DOHH2 (cell line): ENCODE measurements around the gene GRID1.

Experiments used
- H3F3A ChIP-seq: fragments of 200-600 bp; sonication (generic), shearing (Covaris generic); 2 replicates; pipeline ENCODE4 v1.6.0; 2016; ENCODE audit warnings: antibody characterized with exemption, mild to moderate bottlenecking; ENCODE audit not compliant: control insufficient read depth, insufficient read depth
- H3K27ac ChIP-seq: fragments of 200-600 bp; sonication (generic); 2 replicates; pipeline ENCODE4 v1.5.1; 2014; ENCODE audit warnings: low read depth, mild to moderate bottlenecking, low read length, moderate library complexity
- H3K27me3 ChIP-seq: fragments of 200-600 bp; sonication (generic); 2 replicates; pipeline ENCODE4 v1.6.1; 2014; ENCODE audit warnings: mild to moderate bottlenecking, low read length, mixed read lengths; ENCODE audit not compliant: control insufficient read depth
- H3K36me3 ChIP-seq: fragments of 200-600 bp; sonication (generic); 2 replicates; pipeline ENCODE4 v1.6.1; 2014; ENCODE audit warnings: mild to moderate bottlenecking, low read length, moderate library complexity, mixed read lengths; ENCODE audit not compliant: control insufficient read depth
- H3K4me1 ChIP-seq: fragments of 200-600 bp; sonication (generic); 2 replicates; pipeline ENCODE4 v1.6.1; 2014; ENCODE audit warnings: mild to moderate bottlenecking, low read length, mixed read lengths; ENCODE audit not compliant: control insufficient read depth
- H3K4me2 ChIP-seq: fragments of 200-600 bp; sonication (generic); 2 replicates; pipeline ENCODE4 v1.6.0; 2014; ENCODE audit warnings: mild to moderate bottlenecking, low read length, moderate library complexity
- H3K4me3 ChIP-seq: fragments of 200-600 bp; sonication (generic); 2 replicates; pipeline ENCODE4 v1.5.1; 2014; ENCODE audit warnings: mild to moderate bottlenecking, low read length, mixed read lengths
- H3K79me2 ChIP-seq: fragments of 200-600 bp; sonication (generic); 2 replicates; pipeline ENCODE4 v1.6.1; 2014; ENCODE audit warnings: mild to moderate bottlenecking, low read length, mixed read lengths; ENCODE audit not compliant: control insufficient read depth
- H3K9me2 ChIP-seq: fragments of 200-600 bp; sonication (generic); replicated peaks from 2 replicates; pipeline ENCODE4 v1.6.1; 2014; ENCODE audit warnings: mild to moderate bottlenecking, low read length, mixed read lengths; ENCODE audit not compliant: control insufficient read depth
- H3K9me3 ChIP-seq: fragments of 200-600 bp; sonication (generic); 2 replicates; pipeline ENCODE4 v1.6.1; 2014; ENCODE audit warnings: antibody characterized with exemption, low read length, mixed read lengths; ENCODE audit not compliant: control insufficient read depth, insufficient read depth
- H4K20me1 ChIP-seq: fragments of 200-600 bp; sonication (generic); 2 replicates; pipeline ENCODE4 v1.6.0; 2014; ENCODE audit warnings: low read depth, mild to moderate bottlenecking, antibody characterized with exemption, low read length, moderate library complexity; ENCODE audit not compliant: control insufficient read depth, insufficient read depth
- CTCF ChIP-seq: fragments of 200-600 bp; sonication (generic); IDR thresholded peaks from one replicate; pipeline ENCODE4 v1.5.1; 2014; ENCODE audit warnings: antibody characterized with exemption, mild to moderate bottlenecking, low read depth, low read length; ENCODE audit not compliant: poor library complexity, severe bottlenecking
- EZH2phosphoT487 ChIP-seq: fragments of 200-600 bp; sonication (generic); IDR thresholded peaks from 2 replicates; pipeline ENCODE4 v1.6.1; 2017; ENCODE audit warnings: borderline replicate concordance, mild to moderate bottlenecking, antibody characterized with exemption, low read length, moderate library complexity, mixed read lengths

GRID1 gene

GRCh38 chr10:86269332-86269731 is 97.3 kb downstream of the GRID1 start:
- TF ChIP-seq CTCF (no peak), EZH2phosphoT487 (no peak)
- Histone ChIP-seq H3K27ac (no peak overlapping the region), H3K9me3 (no peaks in the 10 kb centered on the region)

GRCh38 chr10:86267286-86268195 is 99.1 kb downstream of the GRID1 start:
- Histone ChIP-seq H3K4me2 (no peak overlapping the region), H4K20me1 (no peaks in the 10 kb centered on the region), H3K9me3 (no peaks in the 10 kb centered on the region), H3K9me2 (no peaks in the 10 kb centered on the region), H3K4me3 (no peak overlapping the region), H3K36me3 (no peaks in the 10 kb centered on the region), H3K27me3 (no peaks in the 10 kb centered on the region), H3F3A (no peaks in the 10 kb centered on the region), H3K27ac (no peak overlapping the region), H3K79me2 (no peaks in the 10 kb centered on the region), H3K4me1 (no peaks in the 10 kb centered on the region)
- TF ChIP-seq CTCF, result no peak
- TF ChIP-seq EZH2phosphoT487, result no peak

More at GRCh38 chr10:86269332-86269731, 97.3 kb downstream of the GRID1 start:
- no peaks in the 10 kb centered on the region for H3K36me3 ChIP-seq
- H3K79me2 ChIP-seq, result no peaks in the 10 kb centered on the region
- H3F3A ChIP-seq, result no peaks in the 10 kb centered on the region
- H3K4me2 ChIP-seq, result no peak overlapping the region
- H3K9me2 ChIP-seq, result no peaks in the 10 kb centered on the region
- no peaks in the 10 kb centered on the region for H3K27me3 ChIP-seq
- no peak overlapping the region for H3K4me3 ChIP-seq
- no peaks in the 10 kb centered on the region for H3K4me1 ChIP-seq
- no peaks in the 10 kb centered on the region for H4K20me1 ChIP-seq

- no peak overlapping the region for H3K4me2 ChIP-seq
- H3K27me3 ChIP-seq, result no peaks in the 10 kb centered on the region
- no peaks in the 10 kb centered on the region for H3K4me1 ChIP-seq
- H3K27ac ChIP-seq, result no peak overlapping the region
- no peaks in the 10 kb centered on the region for H4K20me1 ChIP-seq
- TF ChIP-seq EZH2phosphoT487, result no peak
- TF ChIP-seq CTCF, result no peak
- H3K79me2 ChIP-seq, result no peaks in the 10 kb centered on the region
- no peaks in the 10 kb centered on the region for H3K36me3 ChIP-seq
- H3F3A ChIP-seq, result no peaks in the 10 kb centered on the region
- H3K9me3 ChIP-seq, result no peaks in the 10 kb centered on the region
- no peaks in the 10 kb centered on the region for H3K9me2 ChIP-seq
- H3K4me3 ChIP-seq, result no peak overlapping the region
These were observed 100.0 kb downstream of the GRID1 start for GRCh38 chr10:86266446-86267242.
